NCI-H2171 (cell line): ENCODE measurements around the gene FARP2.

Experiments
- DNase-seq: peaks from one replicate; lab custom pipeline; 2025; lab: John Stamatoyannopoulos, UW

Gene FARP2

GRCh38 chr2:241532733-241533601 lies 176.9 kb downstream of the FARP2 start:
- DNase-seq: no peak

- DNase-seq: no peak
Observed at GRCh38 chr2:241534293-241534692, 178.2 kb downstream of the FARP2 start.

- DNase-seq: no peak
Observed at GRCh38 chr2:241534701-241535375, 178.8 kb downstream of the FARP2 start.

GRCh38 chr2:241535871-241536655 lies 180.0 kb downstream of the FARP2 start:
- DNase-seq: no peak

GRCh38 chr2:241538838-241539615 lies 182.9 kb downstream of the FARP2 start:
- no peak for DNase-seq

GRCh38 chr2:241539616-241540374 lies 183.7 kb downstream of the FARP2 start:
- no peak for DNase-seq

GRCh38 chr2:241540401-241540770 lies 184.3 kb downstream of the FARP2 start:
- DNase-seq: no peak

- DNase-seq: peak; percentile 25
Observed at GRCh38 chr2:241540771-241541561, 184.9 kb downstream of the FARP2 start.

- DNase-seq: no peak
Observed at GRCh38 chr2:241541564-241542277, 185.6 kb downstream of the FARP2 start.

- DNase-seq: no peak
Observed at GRCh38 chr2:241542278-241542605, 186.2 kb downstream of the FARP2 start.
